IPS DF 6.9 (cell line): Measurements from ENCODE around the gene MOSPD3.

ENCODE experiments used
- DNase-seq: peaks from one replicate; pipeline ENCODE4 v3.0.0-alpha.2; 2013; ENCODE audit warnings: low read depth, low spot score
- H3K27ac ChIP-seq: one replicate; pipeline ENCODE4 v1.5.1; 2013; ENCODE audit warnings: low read length, control low read depth
- H3K27me3 ChIP-seq: 2 replicates; pipeline ENCODE4 v1.6.1; 2013; ENCODE audit warnings: mild to moderate bottlenecking, low read length; ENCODE audit not compliant: control insufficient read depth, insufficient read depth
- H3K36me3 ChIP-seq: 2 replicates; pipeline ENCODE4 v1.6.1; 2013; ENCODE audit warnings: low read length; ENCODE audit not compliant: control insufficient read depth, insufficient read depth
- H3K4me1 ChIP-seq: 2 replicates; pipeline ENCODE4 v1.6.1; 2013; ENCODE audit warnings: low read length; ENCODE audit not compliant: control insufficient read depth, insufficient read depth
- H3K4me3 ChIP-seq: 2 replicates; pipeline ENCODE4 v1.5.1; 2013; ENCODE audit warnings: mild to moderate bottlenecking, low read length
- H3K9me3 ChIP-seq: 2 replicates; pipeline ENCODE4 v1.6.1; 2013; ENCODE audit warnings: low read length, inconsistent platforms; ENCODE audit not compliant: control insufficient read depth, insufficient read depth
- WGBS: extraction: QIAGEN DNeasy Blood & Tissue Kit; methylation state at CpG from one replicate; pipeline ENCODE4 v1.1.7; 2013; ENCODE audit warnings: mixed read lengths, missing lambda C conversion rate; ENCODE audit not compliant: insufficient read length, insufficient coverage; 5-methylcytosine and 5-hydroxymethylcytosine counted together

MOSPD3 gene

DNA sequence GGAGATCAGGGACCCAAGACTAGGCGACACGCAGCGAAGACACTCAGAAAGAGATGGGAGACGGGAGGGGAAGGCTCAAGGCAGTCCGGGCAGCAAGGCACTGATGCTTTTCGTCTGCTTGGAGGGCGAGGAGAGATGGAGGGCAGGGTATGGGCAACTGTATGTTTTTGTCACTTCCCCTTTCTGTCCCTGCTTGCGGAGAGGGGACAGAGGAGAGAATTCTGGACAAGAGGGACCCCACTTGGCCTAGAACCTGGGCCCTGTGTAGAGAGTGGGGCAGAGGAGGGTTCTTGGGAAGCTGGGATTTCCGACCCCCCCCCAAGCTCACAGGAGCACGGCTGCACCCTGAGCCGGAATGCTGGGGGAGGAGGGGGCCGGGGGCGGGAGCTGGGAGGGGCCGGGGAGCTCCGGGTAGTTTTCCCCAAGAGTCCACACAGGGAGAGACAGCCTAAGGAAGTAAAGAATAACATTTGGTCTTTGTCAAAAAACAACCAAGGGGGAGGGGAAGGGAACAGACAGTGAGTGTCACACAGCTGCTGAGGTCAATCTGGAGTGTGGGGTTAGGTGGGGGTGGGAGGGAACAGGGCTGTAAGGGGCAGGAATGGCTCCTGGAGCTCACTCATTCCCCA lies 28.2 kb upstream of the MOSPD3 start:
- H3K4me1 ChIP-seq, result peaks cover 10% of the 10 kb centered on the region
- no peak for DNase-seq
- H3K36me3 ChIP-seq, result peaks cover 17% of the 10 kb centered on the region
- no peaks in the 10 kb centered on the region for H3K27me3 ChIP-seq
- peak overlapping the region; percentile 73; the same call in 1 of the 2 replicates for H3K4me3 ChIP-seq
- no peaks in the 10 kb centered on the region for H3K9me3 ChIP-seq
- WGBS, result no CpG with 5 or more reads among the region's 15 CpGs
- H3K27ac ChIP-seq, result no peak overlapping the region

DNA sequence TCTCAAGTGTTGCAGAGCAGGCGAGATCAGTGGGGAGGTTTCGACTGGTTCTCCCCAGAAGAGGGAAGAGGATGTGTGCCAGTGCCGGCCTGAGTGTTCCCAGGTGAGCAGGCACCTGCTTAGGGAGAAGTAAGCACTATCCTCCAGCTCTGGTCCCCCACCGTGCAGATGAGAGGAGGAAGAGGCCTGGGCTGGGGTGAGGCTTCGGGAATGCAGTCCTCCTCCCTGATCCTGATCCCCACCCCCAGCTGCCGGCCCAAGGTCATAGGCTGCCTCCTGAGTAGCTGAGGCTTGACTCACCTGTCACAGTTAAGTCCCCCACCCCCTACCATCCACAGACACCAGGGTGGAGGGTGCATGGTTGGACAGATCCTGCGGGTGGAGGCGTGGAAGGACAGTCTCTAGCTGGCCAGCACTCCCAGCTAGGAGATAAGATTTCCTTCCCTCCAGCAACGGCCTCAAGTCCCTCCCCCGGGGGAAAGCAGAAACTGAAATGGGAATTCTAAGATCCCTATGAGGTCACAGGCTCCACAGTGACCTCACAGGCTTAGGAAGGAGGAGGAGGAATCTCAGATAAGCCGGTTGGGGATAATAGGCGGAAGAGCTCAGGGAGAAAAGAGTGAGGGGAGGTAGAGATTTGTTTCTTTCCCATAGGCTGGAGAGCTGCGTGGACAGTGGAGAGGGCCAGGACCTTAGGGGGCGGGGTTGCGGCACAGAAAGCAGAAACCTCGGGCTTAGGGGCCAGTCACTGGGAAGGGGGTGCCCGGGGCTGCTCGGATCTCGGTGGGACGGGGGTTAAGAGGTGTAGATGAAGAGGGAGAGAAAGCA lies 27.4 kb upstream of the MOSPD3 start:
- WGBS, result no CpG with 5 or more reads among the region's 20 CpGs
- H3K27me3 ChIP-seq, result no peaks in the 10 kb centered on the region
- no peaks in the 10 kb centered on the region for H3K9me3 ChIP-seq
- DNase-seq, result no peak
- H3K36me3 ChIP-seq, result peaks cover 13% of the 10 kb centered on the region
- H3K4me1 ChIP-seq, result peaks cover 12% of the 10 kb centered on the region
- peak overlapping the region; percentile 73; the same call in 1 of the 2 replicates for H3K4me3 ChIP-seq
- no peak overlapping the region for H3K27ac ChIP-seq

DNA sequence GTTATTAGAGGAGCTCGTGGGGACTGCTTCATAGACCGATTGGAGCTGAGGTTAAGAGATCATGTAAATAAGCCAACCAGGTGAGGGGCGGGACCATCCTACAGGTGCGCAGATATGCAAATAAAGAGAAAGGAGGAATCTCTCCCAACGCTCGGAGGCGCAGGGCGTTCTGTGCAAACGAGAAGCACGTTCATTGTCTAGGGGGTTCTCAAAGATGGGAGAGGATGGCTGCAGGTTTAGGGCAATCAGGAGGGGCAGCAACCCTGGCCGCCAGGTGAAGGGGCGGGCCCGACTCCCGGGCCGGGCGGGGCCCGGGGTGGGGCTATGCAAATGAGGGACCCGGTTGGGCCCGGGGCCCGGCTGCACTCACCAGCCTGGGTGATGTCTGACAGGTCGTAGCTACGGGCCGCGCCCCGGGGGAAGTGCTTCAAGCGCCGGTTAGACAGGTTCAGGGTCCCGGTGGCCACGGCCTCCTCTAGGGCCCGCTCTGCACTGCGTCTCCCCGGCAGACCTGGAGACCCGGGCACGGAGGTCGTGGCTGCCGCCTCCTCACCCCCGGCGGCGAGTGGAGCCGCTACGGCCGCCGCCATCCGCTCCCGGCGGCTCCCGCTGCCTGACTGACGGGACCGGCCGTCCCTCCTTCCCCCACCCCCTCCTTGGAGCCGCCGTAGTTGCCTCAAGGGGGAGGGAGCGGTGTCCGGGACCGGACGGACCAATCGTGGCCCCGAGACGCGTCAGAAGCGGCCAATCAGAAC lies 26.7 kb upstream of the MOSPD3 start, which contains the start of gene LRCH4:
Gene LRCH4, minus strand, starts transcription at position 619 of the 755 bp plus-strand sequence. Its CDS starts 29 bp downstream, at position 590.
- no peak for DNase-seq
- Histone ChIP-seq H3K4me3 (peak within 1 kb of the TSS; percentile 77), H3K27me3 (no peaks in the 10 kb centered on the region), H3K4me1 (peaks cover 14% of the 10 kb centered on the region), H3K36me3 (peaks cover 5% of the 10 kb centered on the region; the same call in 1 of the 2 replicates), H3K27ac (no peak within 1 kb of the TSS), H3K9me3 (no peaks in the 10 kb centered on the region)
- no CpG with 5 or more reads among the region's 61 CpGs for WGBS

DNA sequence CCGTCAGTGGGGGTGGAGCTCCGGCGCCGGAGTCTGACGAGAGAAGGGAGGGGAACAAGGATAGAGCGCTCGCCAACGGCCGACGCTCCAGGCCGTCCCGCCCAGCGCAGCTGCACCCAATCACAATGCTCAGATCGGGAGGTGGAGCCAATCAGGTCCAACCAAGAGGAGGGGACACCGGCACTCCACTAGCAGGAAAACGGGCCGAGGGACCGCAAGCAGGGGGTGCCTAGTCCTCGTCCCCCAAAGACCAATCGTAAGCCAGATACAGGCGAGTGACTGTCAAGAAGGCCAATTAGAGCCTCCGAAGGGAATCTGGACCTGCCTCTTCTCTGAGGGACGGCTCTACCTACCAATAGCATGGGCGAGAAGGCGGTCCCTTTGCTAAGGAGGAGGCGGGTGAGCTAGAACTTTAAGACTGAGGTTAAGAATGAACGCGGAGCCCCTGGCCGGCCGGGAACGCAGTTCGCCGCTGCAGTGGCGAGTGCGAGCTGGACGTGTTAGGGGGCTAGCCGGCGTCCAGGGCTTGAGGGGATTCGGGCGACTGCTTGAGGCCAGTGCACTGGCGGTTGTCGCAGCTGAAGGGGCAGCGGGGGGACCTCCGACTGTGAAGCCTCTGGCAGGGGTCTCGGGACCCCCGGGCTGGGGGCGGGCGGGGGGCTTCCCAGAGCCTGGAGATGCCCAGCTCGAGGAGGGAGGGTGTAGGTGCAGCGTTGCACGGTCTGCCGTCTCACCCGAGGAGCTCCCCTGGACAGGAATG lies 25.9 kb upstream of the MOSPD3 start, which contains the start of gene FBXO24:
Gene FBXO24, plus strand, starts transcription at position 63 of the 760 bp plus-strand sequence. Its CDS starts 298 bp downstream, at position 361.
- peak; percentile 100 for DNase-seq
- Histone ChIP-seq H3K27ac (no peak within 1 kb of the TSS), H3K36me3 (no peaks in the 10 kb centered on the region; the same call in 1 of the 2 replicates), H3K27me3 (no peaks in the 10 kb centered on the region), H3K4me1 (peaks cover 14% of the 10 kb centered on the region), H3K4me3 (peak within 1 kb of the TSS; percentile 77), H3K9me3 (no peaks in the 10 kb centered on the region)
- WGBS, result no CpG with 5 or more reads among the region's 53 CpGs

DNA sequence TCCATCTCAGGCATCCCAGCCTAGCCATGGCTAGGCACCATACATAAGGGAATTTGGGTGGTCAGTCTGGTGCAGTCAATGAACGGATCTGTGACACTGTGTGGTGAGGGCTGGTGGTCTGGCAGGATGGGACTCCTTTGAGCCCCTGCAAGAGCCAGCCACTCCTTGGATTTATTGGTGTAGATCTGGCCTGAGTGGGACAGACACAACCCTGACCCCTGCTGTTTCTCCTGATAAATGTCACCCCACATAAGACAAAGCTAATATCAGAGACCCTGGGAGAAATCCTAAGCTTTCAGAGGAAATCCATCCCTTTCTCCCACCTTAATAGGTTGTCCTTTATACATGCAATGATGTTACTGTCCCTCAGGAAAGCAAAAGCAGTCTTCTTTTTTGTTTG lies 23.9 kb upstream of the MOSPD3 start:
- Histone ChIP-seq H3K27ac (no peak overlapping the region), H3K36me3 (no peaks in the 10 kb centered on the region), H3K4me3 (no peak overlapping the region), H3K27me3 (no peaks in the 10 kb centered on the region), H3K4me1 (peaks cover 14% of the 10 kb centered on the region), H3K9me3 (no peaks in the 10 kb centered on the region)
- DNase-seq, result no peak
- WGBS, result no CpG with 5 or more reads among the region's 1 CpG

DNA sequence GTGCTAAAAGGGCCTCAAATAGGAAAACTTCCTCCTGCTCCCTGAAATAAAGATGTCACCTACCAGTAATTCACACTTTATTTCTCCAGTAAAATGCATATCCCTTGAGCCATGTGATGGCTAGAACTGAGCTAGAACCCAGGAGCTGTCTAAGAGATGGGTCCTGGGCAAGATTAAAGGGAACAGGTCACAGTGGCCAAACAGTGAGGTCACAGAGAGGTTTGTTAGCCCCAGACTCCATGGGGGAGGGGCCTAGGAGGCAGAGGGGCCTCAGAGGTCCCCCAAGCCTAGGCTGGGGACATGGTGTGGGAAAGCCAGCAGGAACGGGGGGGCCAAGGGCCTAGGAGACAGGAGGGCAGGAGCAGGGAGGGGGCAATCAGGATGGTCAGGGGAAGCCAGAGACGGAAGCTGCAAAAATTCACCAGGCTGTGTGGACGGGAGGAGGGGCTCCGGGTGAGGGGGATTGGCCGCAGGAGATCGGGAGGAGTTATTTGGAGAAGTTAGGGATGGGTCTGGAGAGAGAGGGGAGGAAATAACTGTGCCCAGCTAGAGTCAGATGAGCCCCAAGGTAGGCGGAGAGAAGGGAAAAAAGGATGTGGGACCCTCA lies 22.9 kb upstream of the MOSPD3 start:
- no peaks in the 10 kb centered on the region for H3K36me3 ChIP-seq
- H3K4me1 ChIP-seq, result peaks cover 6% of the 10 kb centered on the region
- no peak for DNase-seq
- no peak overlapping the region for H3K27ac ChIP-seq
- H3K4me3 ChIP-seq, result no peak overlapping the region
- H3K9me3 ChIP-seq, result no peaks in the 10 kb centered on the region
- no peaks in the 10 kb centered on the region for H3K27me3 ChIP-seq
- WGBS, result no CpG with 5 or more reads among the region's 7 CpGs

DNA sequence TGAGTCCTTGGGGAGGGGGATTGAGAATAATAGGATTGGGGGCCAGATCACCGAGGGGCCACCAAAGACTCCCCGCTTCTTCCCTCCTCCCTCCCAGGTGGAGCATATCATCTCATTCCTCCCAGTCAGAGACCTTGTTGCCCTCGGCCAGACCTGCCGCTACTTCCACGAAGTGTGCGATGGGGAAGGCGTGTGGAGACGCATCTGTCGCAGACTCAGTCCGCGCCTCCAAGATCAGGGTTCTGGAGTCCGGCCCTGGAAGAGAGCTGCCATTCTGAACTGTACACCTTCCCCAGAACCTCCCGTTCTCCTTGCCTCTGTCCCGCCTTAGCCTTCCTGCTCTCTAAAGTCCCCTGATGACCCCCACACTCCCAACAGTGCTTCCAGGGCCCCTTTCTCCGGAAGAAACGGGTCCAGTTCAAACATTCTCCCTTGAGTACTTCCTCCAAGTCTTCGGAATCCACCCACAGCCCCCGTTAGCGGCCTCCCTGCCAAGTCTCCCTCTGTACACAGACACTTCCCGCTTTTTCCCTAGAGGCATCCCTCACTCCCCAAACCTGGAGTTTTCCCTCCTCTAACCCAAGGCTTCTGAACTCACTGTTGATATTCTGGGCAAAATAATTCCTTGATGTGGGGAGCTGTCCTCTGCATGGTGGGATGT lies 22.1 kb upstream of the MOSPD3 start:
- peaks cover 4% of the 10 kb centered on the region for H3K4me1 ChIP-seq
- no CpG with 5 or more reads among the region's 20 CpGs for WGBS
- H3K27ac ChIP-seq, result no peak overlapping the region
- no peaks in the 10 kb centered on the region for H3K27me3 ChIP-seq
- no peaks in the 10 kb centered on the region for H3K36me3 ChIP-seq
- no peaks in the 10 kb centered on the region for H3K9me3 ChIP-seq
- no peak overlapping the region for H3K4me3 ChIP-seq
- no peak for DNase-seq

DNA sequence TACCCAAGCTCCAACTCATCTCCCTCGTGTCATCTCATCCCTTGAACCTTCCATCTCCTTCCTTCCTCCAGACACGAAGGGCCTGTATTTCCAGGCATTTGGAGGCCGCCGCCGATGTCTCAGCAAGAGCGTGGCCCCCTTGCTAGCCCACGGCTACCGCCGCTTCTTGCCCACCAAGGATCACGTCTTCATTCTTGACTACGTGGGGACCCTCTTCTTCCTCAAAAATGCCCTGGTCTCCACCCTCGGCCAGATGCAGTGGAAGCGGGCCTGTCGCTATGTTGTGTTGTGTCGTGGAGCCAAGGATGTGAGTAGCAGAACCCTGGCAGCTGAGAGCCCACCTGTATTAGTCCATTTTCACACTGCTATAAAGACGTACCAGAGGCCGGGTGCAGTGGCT lies 20.7 kb upstream of the MOSPD3 start:
- no peak overlapping the region for H3K4me3 ChIP-seq
- H3K9me3 ChIP-seq, result no peaks in the 10 kb centered on the region
- WGBS, result no CpG with 5 or more reads among the region's 17 CpGs
- DNase-seq, result no peak
- no peak overlapping the region for H3K27ac ChIP-seq
- no peaks in the 10 kb centered on the region for H3K36me3 ChIP-seq
- peaks cover 4% of the 10 kb centered on the region for H3K4me1 ChIP-seq
- no peaks in the 10 kb centered on the region for H3K27me3 ChIP-seq

DNA sequence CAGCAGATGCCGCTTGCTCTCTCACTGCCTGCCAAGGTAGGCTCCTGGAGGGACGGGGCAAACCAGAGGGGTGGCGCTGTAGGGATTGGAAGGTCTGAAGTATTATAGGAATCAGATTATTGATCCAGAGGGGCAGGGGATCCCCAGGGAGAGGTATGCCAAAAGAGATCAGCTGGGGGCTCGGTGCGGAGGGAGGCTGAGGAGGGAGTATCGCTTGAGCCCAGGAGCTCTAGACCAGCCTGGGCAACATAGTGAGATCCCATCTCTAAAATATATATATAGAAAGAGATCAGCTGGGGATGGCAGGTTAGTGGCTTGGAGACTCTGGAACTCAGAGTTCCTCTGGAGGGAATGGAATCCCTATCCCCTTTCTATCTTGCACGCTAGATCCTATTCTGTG lies 17.2 kb upstream of the MOSPD3 start:
- no CpG with 5 or more reads among the region's 7 CpGs for WGBS
- no peak for DNase-seq
- Histone ChIP-seq H3K4me1 (peaks cover under 1% of the 10 kb centered on the region; the same call in 1 of the 2 replicates), H3K27ac (no peak overlapping the region), H3K27me3 (no peaks in the 10 kb centered on the region), H3K36me3 (no peaks in the 10 kb centered on the region), H3K9me3 (no peaks in the 10 kb centered on the region), H3K4me3 (no peak overlapping the region)
